GM19463 (cell line): Measurements from ENCODE around the gene CFAP65.

Source experiments
- ATAC-seq: cut with Tn5 transposase; IDR thresholded peaks from one replicate; pipeline ENCODE4 v1.9.1; 2021; ENCODE audit warnings: mild to moderate bottlenecking, moderate library complexity; ENCODE audit not compliant: unreplicated experiment

CFAP65 gene

DNA sequence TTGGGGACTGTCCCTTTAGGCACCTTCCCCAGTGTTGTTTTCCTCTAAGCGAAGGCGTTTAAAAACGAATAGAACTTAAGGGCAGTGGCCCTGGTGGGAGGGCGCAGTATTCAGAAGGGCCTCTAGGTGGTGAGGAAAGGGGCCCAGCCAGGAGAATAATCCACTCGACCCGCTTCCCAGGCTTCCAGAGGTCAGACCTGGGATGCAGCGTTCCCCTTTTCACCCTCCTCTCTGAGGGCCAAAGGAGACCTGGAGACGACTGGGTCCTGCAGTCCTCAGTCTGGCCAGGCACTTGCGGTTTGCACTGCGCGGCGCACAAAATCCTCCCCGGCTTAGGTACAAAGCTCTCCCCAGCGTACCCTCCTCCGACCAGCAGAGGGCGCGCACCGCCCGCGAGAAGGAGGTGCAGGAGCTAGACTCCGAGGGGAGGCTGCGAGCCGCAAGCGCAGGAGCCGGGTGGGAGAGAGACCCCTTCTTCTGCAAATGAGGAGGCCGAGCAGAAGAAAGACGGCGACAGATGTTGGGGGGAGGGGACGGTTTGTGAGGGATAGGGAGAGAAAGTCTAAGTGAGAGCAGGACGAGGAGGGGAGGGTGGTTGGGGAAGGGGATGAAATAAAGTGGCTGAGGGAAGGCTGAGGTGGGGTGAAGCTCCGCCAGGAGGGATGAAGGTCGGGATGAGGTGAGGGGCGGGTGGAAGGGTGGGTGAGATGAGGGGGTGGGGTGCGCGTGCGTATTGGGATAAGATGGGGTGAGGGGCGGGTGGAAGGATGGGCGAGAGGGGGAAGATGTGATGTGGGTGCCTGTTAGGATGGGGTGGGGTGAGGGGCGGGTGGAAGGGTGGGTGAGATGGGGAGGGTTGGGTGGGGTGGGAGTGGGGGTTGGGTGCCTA is 61.2 kb downstream of the CFAP65 start:
- ATAC-seq: peak; percentile 87

DNA sequence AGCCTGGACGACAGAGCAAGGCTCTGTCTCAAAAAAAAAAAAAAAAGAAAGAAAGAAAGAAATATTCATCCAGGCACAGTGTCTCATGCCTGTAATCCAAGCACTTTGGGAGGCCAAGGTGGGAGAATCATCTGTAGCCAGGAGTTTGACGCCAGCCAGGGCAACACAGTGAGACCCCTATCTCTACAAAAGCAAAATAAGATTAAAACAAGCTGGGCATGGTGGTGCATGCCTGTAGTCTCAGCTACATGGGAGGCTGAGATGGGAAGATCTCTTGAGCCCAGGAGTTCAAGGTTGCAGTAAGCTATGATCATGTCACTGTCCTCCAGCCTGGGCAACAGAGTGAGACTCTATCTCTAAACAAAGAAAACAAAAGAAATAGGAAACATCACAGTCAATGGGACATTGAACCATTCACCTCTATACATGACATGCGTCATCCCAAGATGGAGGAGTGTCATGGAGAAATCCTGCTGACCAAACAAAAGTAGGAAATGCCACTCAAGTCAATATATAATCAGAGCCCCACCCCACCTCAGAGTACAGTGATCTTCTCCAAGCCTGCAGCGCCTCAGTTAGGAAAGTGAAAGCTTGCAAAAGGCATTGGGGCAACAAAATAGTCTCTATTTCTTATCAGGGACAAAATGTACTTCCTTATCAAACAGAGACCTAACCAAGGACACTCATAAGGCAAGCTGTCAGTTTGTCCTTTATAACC is 66.1 kb downstream of the CFAP65 start:
- ATAC-seq: no peak

GRCh38 chr2:218970894-218971293 is 70.4 kb downstream of the CFAP65 start:
- ATAC-seq: no peak

- no peak for ATAC-seq
Observed at GRCh38 chr2:218964041-218964771, 77.1 kb downstream of the CFAP65 start.

- no peak for ATAC-seq
Observed at GRCh38 chr2:218963601-218964000, 77.7 kb downstream of the CFAP65 start.

DNA sequence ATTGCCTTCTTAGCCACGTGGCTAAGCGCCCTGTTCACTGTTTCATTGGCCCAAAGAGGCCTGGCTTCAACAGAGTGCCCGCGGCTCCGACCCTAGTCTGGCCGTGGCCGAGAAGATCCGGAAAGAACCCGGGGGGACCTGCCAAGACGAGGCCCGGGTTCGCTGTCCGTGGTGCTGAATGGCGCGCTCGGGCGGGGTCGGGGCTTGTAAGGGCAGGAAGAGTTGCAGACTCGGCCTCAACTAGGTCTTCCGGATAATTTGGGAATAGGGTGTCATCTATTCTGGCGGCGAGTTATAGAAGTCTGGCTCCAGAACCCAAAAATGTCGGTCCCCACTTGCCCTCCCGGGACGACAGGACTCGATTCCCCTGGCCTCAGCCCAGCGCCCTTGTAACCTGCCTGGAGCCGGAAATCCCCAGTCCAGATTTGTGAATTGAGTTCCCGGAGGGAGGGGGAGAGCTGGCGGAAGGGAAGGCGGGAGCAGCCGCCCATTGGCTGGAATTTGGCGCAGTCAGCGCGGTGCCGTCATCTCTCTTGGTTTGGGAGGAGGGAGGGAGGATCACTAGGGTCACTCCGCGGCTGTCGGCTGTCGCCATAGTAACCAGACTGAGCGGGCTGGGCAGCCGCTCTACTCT is 78.3 kb downstream of the CFAP65 start:
- no peak for ATAC-seq

- ATAC-seq: no peak
Observed at GRCh38 chr2:218961651-218962570, 79.4 kb downstream of the CFAP65 start.

- ATAC-seq: no peak
Observed at GRCh38 chr2:218961229-218961628, 80.1 kb downstream of the CFAP65 start.

DNA sequence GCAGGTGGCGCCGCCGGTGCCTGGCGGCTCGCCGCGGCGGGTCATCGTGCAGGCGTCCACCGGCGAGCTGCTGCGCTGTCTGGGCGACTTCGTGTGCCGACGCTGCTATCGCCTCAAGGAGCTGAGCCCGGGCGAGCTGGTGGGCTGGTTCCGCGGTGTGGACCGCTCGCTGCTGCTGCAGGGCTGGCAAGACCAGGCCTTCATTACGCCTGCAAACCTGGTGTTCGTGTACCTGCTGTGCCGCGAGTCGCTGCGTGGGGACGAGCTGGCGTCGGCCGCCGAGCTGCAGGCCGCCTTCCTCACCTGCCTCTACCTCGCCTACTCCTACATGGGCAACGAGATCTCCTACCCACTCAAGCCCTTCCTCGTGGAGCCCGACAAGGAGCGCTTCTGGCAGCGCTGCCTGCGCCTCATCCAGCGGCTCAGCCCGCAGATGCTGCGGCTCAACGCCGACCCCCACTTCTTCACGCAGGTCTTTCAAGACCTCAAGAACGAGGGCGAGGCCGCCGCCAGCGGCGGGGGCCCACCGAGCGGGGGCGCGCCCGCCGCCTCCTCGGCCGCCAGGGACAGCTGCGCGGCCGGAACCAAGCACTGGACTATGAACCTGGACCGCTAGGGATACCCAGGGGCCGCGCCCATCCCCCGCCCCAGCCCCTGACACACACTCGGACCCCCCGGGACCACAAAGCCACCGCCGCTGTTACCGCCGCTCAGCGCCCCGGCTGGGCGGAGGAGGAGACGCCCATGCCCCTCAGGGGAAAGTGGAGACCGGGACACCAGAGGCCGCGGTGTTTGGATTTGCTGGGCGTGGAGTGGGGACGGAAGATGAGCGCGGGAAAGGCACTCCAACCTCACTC is 80.8 kb downstream of the CFAP65 start:
- no peak for ATAC-seq

- no peak for ATAC-seq
Observed at GRCh38 chr2:218959761-218960308, 81.5 kb downstream of the CFAP65 start.

GRCh38 chr2:218959141-218959731 is 82.1 kb downstream of the CFAP65 start, which contains the start of gene CDK5R2:
TSS of gene CDK5R2 (plus strand) at chr2:218959666. CDS start at chr2:218959821, 155 bp downstream.
- peak; percentile 98 for ATAC-seq

DNA sequence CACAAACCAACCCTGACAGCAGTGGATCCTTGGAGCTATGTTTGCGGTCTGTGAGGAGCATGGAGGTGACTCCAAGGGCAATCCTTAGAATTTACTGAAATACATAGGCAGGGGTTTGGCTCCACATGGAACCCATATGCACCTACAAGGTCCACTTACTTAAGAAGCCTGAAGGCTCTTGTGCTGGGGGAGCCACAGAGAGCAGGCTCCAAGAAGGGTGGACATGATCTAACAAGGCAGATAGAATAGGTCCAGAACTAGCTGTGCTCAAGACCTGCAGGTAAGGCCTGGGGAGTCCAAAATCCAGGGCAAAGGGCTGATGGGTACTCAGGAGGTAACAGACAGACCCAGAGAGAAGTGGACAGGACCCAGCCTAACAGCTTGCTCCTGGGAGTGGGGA is 83.0 kb downstream of the CFAP65 start:
- no peak for ATAC-seq

GRCh38 chr2:218957671-218958070 is 83.6 kb downstream of the CFAP65 start:
- no peak for ATAC-seq

GRCh38 chr2:218956039-218956438 is 85.3 kb downstream of the CFAP65 start:
- no peak for ATAC-seq

GRCh38 chr2:218954541-218955300 is 86.6 kb downstream of the CFAP65 start:
- ATAC-seq: no peak

- no peak for ATAC-seq
Observed at GRCh38 chr2:218953366-218953954, 87.9 kb downstream of the CFAP65 start.
